GM18511 (cell line): ENCODE measurements around the gene PTTG1IP2.
A peak's percentile ranks its signal among the peaks of the same experiment; 100 is the strongest.

Source experiments
- ATAC-seq: cut with Tn5 transposase; IDR thresholded peaks from one replicate; pipeline ENCODE4 v1.9.1; 2021; ENCODE audit warnings: mild to moderate bottlenecking, moderate library complexity; ENCODE audit not compliant: unreplicated experiment

PTTG1IP2 gene

DNA sequence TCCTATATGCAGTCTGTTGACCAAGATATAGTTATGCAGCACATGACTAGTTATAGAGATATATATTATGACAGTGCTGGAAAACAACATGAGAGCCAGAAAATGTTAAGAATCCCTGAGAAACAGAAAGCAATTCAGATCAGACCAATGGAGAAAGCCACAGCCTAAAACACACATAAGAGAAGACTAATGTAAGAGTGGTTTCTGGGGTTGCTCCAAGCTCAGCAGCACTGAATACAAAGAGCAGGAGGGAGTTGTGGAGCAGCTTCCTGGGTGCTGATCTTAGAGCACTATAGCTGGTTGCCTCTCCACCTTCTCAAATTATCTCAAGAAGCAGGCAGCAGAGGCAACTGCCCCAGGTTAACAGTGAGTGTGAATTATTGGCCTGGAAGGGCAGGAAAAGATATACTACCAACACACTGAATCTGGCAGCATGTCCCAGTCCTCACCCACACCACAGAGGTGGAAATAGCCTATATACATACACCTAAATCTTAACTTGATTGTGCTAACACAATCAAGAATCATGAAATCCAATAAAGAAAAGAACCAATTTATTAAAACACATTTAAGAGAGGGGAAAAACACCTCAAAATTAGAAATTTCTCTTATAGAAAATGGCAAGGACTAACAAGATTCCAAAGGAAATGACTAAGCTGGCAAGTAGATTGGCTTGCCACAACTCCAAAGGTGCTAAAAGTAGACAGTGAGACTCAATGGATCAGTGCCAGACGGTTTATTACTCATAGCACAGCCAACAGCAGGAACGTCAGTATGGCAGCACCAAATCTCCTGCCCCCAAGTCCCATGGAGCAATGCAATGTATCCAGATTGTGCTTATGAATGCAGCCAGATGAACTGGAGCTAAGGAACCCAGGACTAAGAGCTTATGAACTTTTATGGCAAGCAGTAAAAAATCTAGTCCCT, 5.1 kb downstream of the PTTG1IP2 start:
- ATAC-seq: no peak

DNA sequence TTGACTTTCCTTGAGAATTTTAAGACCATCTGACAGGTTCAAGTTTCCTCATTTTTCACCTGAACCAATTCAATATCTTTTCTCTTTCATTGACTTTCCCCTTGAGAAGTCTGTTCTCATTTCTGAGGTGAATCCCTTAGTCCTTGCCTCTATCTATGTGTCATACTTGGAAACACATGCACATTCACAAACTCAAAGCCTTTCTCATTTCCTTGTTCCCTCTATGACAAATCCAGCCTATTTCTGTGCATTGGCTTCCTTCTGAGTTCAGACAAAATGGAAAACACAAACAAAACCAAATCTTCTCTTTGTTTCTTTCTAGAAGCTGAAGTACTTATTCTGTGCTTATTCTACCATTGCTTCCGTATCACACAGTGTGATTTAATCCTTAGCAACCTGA, 13.8 kb downstream of the PTTG1IP2 start:
- no peak for ATAC-seq

DNA sequence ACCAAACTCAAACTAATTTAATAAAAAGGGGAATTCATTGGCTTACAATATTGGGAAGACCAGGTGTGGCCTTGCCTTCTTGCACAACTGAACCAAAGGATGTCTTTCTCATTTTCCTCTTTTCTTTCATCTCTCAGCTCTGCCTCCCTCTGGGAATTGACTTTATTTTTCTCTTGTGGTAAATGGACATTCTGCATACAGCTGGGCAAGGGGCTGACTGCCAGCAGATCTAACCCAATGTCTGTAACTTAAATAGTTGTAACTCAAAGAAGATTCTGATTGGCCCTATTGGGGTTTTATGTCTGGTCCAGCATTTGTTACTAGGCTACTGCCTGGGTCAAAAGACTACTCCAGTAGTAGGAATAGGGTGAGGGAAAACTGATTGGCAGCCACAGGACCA, 15.3 kb downstream of the PTTG1IP2 start:
- ATAC-seq: no peak

DNA sequence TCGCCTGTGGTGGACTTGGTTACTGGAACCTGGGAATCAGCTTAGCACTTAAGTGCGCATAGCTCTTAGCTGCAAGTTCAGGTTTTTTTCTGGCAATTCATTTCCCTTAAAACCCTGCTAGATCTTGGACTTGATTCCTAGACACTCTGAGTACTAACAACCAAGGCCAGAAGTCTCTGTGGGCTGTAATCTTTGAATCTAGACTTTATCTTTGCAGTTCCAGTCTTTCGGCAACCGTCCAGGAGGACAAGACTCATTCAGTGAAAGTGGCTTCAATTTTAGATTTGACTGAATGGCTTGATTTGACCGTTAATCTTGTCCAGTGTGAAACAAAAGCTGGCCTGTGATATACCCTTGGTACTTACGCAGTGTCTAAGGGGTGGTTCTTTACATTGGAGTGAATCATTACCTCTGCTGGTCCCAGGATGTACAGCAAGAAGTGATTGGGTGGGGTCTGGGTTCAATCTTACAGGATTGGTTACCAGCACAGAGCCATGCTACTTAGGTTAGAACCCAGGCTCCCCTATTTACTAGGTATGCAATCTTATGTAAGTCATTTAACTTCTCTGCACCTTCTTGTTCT, 16.4 kb downstream of the PTTG1IP2 start:
- no peak for ATAC-seq

DNA sequence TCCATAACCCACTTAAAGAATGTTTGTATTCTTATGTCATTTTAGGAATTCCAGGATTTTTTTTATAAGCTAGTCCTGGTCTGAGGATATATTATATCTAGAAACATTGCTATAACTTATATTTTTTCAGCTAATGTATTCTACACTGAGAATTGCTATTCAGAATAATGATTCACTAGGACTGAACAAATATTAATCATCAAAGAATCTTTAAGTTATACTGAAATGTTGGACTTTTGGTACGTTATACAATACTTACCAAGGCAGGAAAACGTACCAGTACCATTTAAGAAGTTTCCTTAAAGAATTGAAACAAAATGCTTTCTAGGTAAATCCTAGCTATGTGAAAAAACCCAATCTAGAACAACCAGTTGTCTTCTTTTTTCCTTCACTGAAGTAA, 18.4 kb downstream of the PTTG1IP2 start:
- no peak for ATAC-seq

DNA sequence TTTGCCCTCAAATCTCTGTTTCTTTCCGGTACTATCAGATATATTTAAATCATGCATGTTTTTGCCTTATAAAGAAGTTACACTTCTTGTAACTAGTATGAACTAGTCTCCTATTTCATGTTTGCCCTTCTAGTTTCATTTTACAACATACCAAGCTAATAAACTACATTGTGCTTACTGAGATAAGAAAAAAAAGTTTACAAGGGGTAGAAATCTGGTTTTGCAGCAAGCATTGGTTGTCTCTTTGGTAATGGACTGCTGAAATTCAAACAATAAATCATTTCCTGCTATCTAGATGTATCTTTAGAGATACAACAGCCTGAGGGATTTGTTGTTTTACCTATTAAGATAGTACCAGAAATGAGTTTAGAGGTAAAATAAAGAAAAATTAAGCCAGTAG, 18.8 kb downstream of the PTTG1IP2 start:
- no peak for ATAC-seq

DNA sequence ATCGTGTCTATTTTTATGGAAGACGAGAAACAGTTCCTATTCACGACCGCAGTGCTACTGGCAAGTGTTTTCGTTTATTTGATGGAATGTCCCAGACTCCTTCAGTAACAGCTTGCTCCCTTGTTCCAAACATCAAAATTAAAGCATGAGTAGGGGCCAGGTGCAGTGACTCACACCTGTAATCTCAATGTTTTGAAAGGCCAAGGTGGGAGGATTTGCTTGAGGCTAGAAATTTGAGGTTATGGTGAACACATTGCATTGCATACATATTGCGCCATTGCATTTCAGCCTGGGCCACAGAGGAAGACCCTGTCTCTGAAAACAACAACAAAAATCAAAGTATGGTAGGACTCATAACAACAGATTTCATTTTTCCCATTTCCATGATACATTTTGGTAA, 22.8 kb downstream of the PTTG1IP2 start:
- no peak for ATAC-seq

DNA sequence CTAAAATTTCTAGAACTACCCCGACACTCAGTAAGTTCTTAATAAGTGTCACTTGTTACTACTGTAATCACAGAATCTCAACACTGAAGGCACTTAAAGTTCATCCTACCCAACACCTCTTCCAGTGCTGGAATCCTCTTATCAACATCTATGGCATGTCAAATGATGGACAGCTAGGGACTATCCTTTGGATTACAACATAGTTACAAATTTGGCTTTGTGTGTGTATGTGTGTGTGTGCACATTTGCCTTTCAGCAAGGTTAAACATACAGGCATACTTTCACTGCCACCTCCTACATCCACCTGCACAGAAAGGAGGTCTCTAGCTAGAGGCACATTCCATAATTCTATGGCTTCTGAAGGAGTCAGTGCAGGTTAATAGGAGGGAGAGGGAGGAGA, 25.8 kb downstream of the PTTG1IP2 start:
- ATAC-seq: no peak

DNA sequence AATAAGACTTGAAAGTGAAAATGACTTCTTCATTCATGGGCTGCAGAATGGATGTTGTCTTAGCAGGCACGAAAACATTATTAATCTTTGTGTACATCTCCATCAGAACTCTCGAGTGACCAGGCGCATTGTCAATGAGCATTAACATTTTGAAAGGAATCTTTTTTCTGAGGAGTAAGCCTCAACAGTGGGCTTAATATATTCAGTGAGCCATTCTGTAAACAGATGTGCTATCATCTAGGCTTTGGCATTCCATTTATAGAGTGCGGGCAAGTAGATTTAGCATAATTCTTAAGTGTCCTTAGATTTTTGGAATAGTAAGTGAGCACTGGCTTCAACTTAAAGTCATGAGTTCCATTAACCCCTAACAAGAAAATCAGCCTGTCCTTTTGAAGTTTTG, 33.1 kb downstream of the PTTG1IP2 start:
- no peak for ATAC-seq

DNA sequence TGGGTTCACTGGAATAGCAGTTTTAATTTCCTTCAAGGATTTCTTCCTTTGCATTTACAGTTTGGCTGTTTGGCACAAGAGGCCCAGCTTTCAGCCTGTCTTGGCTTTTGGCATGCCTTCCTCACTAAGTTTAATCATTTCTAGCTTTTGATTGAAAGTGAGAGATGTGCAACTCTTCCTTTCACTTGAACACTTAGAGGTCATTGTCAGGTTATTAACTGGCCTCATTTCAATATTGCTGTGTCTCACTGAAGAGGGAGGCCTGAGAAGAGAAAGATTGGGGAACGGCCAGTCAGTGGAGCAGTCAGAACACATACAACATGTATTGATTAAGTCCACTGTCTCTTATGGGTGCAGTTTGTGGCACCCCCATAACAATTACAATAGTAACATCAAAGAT, 33.9 kb downstream of the PTTG1IP2 start:
- peak; percentile 83 for ATAC-seq

DNA sequence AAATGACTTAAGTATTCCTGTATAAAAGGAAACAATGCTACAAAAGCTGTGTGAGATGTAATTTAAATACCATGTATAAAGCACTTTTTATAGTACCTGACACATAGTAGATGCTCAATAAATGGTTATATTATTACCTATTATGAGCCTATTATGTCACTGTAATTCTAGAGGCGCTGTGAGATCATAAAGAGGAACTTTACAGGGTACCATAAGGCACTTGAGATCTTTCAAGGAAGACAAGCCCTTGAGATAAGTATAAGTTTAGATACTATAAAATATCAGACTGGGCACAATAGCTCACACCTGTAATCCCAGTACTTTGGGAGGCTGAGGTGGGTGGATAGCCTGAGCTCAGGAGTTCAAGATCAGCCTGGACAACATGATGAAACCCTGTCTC, 38.3 kb downstream of the PTTG1IP2 start:
- ATAC-seq: no peak

DNA sequence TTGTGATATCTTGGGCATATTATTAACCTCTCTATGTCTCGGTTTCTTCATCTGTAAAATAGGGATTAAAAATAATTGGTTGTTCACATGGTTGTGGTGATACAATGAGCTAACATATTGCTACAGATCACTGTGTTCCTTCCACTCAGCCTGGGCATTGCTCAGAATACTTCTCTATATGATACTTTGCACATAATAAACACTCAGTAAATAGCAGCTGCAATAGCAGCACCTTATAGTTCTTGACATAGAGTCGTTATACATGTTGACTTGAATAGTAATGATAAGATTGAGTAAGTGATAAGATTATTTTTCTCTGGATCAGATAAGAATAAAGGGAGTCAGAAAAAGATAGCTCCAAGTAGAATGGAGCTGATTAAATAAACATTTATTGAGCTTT, 42.3 kb downstream of the PTTG1IP2 start:
- no peak for ATAC-seq

DNA sequence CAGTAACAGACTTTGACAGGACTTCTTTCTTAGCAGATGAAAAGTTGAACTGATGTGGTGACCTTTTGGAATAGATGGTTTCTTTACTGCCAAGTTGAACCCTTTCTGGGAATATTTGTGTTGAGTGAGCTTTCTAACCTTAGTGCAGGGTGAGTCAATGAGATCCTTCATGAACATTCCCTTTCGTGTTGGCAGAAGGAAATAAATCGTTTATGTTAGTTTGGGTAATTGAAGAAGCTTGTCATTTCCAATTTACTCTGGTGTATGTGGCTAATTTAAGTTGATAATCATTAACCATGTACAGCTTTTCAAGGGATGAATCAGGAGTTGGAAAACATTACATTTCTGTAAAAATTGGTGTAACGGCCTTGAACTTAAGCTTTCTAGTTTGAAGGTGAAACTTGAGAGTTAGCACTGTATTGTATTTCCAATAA, 43.4 kb downstream of the PTTG1IP2 start:
- ATAC-seq: no peak

DNA sequence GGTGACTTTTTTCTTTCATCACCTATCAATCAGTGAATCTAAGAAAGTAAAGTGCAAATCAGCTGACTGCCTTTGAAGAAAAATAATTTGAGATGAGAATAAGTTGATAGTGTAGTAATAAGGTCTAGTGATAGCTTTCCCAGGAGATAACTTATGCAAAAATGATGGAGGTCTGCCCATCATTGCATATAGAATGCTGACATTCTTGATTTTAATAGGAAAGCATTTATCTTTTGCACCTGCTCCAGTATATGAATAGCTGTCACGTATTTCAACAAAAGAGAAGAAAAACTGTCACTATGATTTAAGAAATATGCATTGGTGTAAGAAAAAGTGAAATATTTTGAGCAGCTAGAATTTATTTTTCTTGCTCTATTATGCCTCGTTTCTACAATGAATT, 46.8 kb downstream of the PTTG1IP2 start:
- ATAC-seq: no peak

DNA sequence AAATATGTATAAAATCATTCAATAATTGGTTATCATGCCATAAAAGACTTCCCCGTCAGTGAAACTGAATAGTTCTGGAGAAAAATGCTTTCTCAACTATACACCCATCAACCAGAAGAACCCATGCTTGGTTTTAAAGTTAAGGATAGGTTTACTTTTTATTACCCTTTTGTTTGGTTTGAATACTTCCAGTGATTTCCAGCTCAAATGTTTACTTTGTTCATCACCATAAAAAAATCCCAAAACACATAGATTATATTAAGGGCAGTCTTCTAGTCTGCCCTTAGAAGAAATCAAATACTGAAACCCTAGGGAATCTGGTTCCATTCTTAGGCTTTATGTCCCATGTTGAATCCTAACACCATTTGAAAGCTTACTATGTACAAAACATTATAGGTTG, 49.2 kb downstream of the PTTG1IP2 start:
- ATAC-seq: no peak

DNA sequence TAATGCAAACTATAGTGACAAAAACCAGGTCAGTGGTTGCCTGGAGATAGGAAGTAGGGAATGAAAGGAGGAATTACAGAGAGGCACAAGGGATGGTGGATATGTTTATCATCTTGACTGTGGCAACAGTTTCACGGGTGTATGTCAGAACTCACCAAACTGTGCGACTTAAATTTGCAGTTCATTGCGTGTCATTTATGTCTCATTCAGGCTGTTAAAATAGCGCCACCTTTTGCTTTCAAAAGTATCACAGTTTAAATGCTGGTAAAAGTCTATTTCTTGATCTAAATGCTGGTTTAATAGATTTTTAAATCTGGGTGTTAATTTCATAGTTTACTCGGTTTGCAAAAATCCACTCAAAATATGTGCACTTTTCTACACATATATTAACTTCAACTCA, 51.0 kb downstream of the PTTG1IP2 start:
- no peak for ATAC-seq

DNA sequence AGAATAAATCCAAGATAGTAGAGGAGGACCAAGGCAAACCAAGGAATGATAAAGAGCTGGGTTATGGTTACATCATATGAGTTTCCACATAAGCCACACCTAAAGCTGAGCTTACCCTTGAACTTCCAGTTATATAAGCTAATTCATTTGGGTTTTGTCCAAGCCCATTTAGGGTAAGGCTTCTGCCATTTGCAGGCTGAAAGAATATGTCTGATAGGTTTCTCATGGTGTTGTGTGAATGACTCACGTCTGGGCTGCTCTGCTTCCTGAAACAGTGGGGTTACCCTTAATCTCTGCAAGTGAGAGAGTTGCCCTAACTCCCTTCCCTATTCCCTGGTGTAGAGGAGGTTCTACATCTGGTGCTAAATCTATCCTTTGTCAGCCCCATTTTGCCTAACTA, 60.8 kb downstream of the PTTG1IP2 start:
- no peak for ATAC-seq

DNA sequence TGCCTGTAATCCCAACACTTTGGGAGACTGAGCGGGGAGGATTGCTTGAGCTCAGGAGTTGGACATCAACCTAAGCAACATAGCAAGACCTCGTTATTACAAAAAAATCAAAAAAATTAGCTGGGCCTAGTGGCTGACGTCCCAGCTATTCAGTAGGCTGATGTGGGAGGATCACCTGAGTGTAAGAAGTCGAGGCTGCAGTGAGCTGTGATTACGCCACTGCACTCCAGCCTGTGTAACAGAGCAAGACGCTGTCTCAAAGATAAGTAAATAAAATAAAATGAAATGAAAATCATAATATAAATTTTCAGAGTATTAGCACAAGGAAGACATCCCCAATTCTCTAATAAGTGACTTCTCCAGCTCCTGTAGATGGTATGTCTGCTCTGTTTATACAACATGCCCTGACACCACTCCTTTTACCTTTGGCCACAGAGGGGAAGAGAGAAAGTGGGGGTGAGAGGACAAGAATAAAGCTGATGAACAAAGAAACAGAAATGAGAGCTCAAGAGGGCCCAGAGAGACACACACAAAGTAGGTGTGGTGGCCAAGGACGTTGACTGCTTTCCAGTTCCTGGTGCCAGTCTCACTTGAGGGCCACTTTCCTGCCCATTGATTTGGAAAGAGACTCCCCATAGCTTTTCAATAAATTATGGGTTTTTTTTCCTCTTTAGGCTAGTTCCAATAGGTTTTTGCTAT, 62.9 kb downstream of the PTTG1IP2 start:
- peak; percentile 57 for ATAC-seq

DNA sequence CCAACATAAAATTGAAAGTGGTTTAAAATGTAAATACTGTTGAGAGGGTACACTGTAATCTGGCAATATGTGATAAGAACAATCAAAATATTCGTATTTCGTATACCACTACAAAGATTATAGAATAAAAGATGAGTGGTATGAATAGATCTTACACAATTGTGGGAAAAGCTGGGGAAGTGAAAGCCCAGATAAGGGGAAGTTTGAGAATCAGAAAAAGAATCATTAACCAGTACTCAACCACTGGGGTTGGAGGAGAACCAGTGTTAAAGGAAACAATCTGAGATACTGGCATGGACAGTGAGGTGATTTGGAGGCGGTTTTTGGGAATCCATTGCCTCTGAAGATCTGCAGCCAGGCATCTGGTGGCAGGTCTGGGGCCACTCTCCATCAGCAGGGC, 67.0 kb downstream of the PTTG1IP2 start:
- ATAC-seq: peak; percentile 71

DNA sequence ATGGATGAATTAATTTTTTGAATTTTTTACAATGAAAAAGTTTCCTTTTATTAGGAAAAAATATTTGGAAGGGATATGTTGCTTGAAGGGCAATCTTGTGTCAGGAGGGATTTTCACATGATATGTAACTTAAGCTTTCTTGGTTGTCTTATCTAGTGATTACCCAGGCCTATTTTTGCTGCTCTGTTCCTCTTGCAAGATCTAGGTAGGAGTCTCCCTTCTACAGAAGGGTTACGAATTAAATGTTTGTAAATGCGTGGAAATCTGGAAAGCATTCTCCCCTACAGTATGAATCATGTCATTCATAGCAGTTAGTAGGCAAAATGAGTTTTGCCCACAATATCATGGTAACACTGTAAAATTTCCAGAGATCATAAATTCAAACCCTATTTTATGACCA, 69.0 kb downstream of the PTTG1IP2 start:
- no peak for ATAC-seq

DNA sequence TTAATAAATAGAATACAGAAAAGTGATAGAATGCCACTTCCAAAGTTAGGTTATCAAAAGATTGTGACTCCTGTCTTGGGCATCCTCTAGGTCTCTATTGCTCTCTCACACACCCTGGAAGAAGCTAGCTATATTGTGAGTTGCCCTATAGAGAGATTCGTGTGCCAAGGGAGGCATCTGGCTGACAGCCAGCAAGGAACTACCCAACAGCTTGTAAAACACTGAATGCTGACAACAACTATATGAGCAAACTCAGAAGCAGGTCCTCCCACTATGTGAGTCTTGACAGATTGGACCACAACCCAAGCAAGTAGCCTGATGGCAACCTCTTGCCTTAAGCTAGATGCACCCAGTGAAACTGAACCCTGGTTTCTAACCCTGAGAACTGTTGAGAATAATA, 71.0 kb downstream of the PTTG1IP2 start:
- no peak for ATAC-seq

DNA sequence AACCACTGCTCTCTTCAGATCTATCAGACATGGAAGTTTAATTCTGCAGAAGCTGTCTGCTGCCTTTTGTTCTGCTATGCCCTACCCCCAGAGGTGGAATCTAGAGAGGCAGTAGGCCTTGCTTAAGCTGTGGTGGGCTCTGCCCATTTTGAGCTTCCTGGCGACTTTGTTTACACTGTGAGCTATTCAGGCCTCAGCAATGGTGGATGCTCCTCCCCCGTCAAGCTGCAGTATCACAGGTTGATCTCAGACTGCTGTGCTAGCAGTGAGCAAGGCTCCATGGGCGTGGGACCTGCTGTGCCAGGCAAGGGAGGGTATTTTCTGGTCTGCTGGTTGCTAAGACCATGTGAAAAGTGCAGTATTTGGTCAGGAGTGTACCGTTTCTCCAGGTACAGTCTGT, 81.6 kb downstream of the PTTG1IP2 start:
- no peak for ATAC-seq
